ENCODE measurements around the gene ARHGAP45.

The ARHGAP45 gene

GRCh38 chr19:1055886-1056620 lies 10.9 kb upstream of the ARHGAP45 start:
- H3K4me3 ChIP-seq (ENCODE audit: control insufficient read depth, low read depth, low read length), result no peak overlapping the region
- no peak for TF ChIP-seq CTCF (conservative IDR thresholded peaks at IDR 0.05; ENCODE audit: control insufficient read depth, insufficient read depth, low read depth, low read length)
- no peak for DNase-seq (ENCODE audit: low read depth)

- DNase-seq (ENCODE audit: low read depth), result peak; percentile 75
- H3K4me3 ChIP-seq (ENCODE audit: control insufficient read depth, low read depth, low read length), result no peak overlapping the region
- no peak for TF ChIP-seq CTCF (conservative IDR thresholded peaks at IDR 0.05; ENCODE audit: control insufficient read depth, insufficient read depth, low read depth, low read length)
These were observed 9.7 kb upstream of the ARHGAP45 start for GRCh38 chr19:1057176-1057855.

GRCh38 chr19:1058112-1058511 lies 8.9 kb upstream of the ARHGAP45 start:
- no peak overlapping the region for H3K4me3 ChIP-seq (ENCODE audit: control insufficient read depth, low read depth, low read length)
- no peak for DNase-seq (ENCODE audit: low read depth)
- TF ChIP-seq CTCF (conservative IDR thresholded peaks at IDR 0.05; ENCODE audit: control insufficient read depth, insufficient read depth, low read depth, low read length), result no peak

GRCh38 chr19:1060689-1061088 lies 6.3 kb upstream of the ARHGAP45 start:
- no peak overlapping the region for H3K4me3 ChIP-seq (ENCODE audit: control insufficient read depth, low read depth, low read length)
- DNase-seq (ENCODE audit: low read depth), result no peak
- no peak for TF ChIP-seq CTCF (conservative IDR thresholded peaks at IDR 0.05; ENCODE audit: control insufficient read depth, insufficient read depth, low read depth, low read length)

GRCh38 chr19:1061987-1062386 lies 5.0 kb upstream of the ARHGAP45 start:
- TF ChIP-seq CTCF (conservative IDR thresholded peaks at IDR 0.05; ENCODE audit: control insufficient read depth, insufficient read depth, low read depth, low read length), result no peak
- no peak overlapping the region for H3K4me3 ChIP-seq (ENCODE audit: control insufficient read depth, low read depth, low read length)
- no peak for DNase-seq (ENCODE audit: low read depth)

GRCh38 chr19:1062387-1063029 lies 4.5 kb upstream of the ARHGAP45 start:
- no peak overlapping the region for H3K4me3 ChIP-seq (ENCODE audit: control insufficient read depth, low read depth, low read length)
- no peak for TF ChIP-seq CTCF (conservative IDR thresholded peaks at IDR 0.05; ENCODE audit: control insufficient read depth, insufficient read depth, low read depth, low read length)
- DNase-seq (ENCODE audit: low read depth), result no peak

Data from fibroblast of mammary gland (primary cell).